ENCODE measurements around the gene TBKBP1. TPM values are rescaled to one million over a fixed set of nuclear protein-coding genes. Genes with fewer than 3 reads are reported as not detected.

Gene TBKBP1, protein sequence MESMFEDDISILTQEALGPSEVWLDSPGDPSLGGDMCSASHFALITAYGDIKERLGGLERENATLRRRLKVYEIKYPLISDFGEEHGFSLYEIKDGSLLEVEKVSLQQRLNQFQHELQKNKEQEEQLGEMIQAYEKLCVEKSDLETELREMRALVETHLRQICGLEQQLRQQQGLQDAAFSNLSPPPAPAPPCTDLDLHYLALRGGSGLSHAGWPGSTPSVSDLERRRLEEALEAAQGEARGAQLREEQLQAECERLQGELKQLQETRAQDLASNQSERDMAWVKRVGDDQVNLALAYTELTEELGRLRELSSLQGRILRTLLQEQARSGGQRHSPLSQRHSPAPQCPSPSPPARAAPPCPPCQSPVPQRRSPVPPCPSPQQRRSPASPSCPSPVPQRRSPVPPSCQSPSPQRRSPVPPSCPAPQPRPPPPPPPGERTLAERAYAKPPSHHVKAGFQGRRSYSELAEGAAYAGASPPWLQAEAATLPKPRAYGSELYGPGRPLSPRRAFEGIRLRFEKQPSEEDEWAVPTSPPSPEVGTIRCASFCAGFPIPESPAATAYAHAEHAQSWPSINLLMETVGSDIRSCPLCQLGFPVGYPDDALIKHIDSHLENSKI
- 25.7 TPM for polyA plus RNA-seq (2013, experiment 1 of 4)
- 28.1 TPM for polyA plus RNA-seq (2013, experiment 2 of 4)
- polyA plus RNA-seq (2013, experiment 3 of 4) = 20.0 TPM
- 22.4 TPM for polyA plus RNA-seq (2013, experiment 4 of 4)

- 0 to 1% methylated on average over 76 to 78 of the region's 87 CpGs for WGBS, 2 experiments
- Histone ChIP-seq H3K27ac (ENCODE audit: insufficient read depth, low read depth, low read length, poor library complexity, severe bottlenecking) (peak within 1 kb of the TSS; percentile 27), H3K4me3 (ENCODE audit: insufficient read depth, low read depth, low read length) (peak within 1 kb of the TSS; percentile 67), H3K9me3 (ENCODE audit: control insufficient read depth, low read length) (no peaks in the 10 kb centered on the region), H3K27me3 (ENCODE audit: control insufficient read depth, insufficient read depth, low read length, poor library complexity, severe bottlenecking) (no peaks in the 10 kb centered on the region), H3K36me3 (ENCODE audit: control insufficient read depth, insufficient read depth, low read length) (peaks cover 5% of the 10 kb centered on the region), H3K4me1 (ENCODE audit: control insufficient read depth, insufficient read depth, low read length) (peaks cover 14% of the 10 kb centered on the region)
Measured at GRCh38 chr17:47693731-47694580, at the start of gene TBKBP1. TSS of gene TBKBP1 (plus strand) at chr17:47694161. CDS start at chr17:47696113, 1,952 bp downstream.

DNA sequence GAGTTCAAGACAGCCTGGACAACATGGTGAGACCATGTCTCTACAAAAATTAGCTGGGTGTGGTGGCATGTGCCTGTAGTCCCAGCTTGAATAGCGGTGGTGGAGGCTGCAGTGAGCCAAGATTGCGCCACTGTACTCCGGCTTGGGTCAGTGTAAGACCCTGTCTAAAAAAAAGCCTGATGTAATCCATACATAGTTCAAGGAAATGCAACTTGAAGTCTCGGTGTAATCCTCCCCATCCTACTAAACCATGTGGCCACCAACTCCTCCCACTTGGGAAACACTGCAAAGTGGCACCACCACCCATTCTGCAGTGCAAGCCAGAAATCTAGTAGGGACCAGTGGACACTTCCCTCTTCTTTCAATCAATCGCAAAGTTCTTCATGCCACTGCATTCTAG lies 49.6 kb upstream of the TBKBP1 start:
- 91 to 96% methylated on average over 5 of the region's 5 CpGs for WGBS, 2 experiments
- no peaks in the 10 kb centered on the region for H3K36me3 ChIP-seq (ENCODE audit: control insufficient read depth, insufficient read depth, low read length)

DNA sequence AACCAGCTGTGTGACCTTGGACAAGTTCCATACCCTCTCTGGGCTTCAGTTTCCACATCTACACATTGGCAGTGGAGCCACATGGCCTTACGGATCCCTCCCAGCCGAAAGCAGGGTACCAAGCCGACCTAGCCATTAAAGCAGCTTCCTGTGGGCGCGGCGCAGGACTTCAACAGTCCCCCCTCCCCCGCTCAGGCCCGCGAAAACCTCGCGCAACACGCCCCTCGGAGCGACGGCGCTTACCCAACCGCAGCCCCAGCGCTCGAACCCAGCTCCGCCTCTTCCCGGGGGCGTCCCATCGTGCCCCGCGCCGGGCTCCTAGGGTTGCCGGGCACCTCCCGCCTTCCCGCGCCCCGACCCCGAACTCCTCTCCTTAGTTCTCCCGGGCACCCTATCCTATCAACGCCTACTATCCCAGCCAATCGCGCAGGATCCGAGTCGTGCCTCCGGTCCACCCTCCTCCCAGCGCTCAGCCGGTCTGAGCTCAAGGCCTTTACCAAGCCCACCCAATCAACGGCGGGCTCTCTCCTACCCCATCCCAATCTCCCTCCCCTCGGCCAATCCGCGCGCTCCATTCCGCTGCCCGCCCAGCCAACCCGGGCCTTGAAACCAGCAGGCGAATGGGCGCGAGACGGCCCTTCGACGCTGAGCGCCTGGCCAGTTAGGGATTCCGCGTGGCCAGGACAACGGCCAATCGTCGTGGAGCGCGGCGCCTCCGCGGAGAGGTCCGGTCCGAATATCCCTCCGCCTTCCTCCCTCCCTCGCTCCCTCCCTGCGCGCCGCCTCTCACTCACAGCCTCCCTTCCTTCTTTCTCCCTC lies 44.6 kb upstream of the TBKBP1 start, which contains the start of gene KPNB1:
Gene KPNB1, plus strand, starts transcription at position 767 of the 819 bp plus-strand sequence. CDS start 326 bp downstream, outside the sequence.
- WGBS, 2 experiments = 0% methylated on average over 74 of the region's 74 CpGs
- H3K27me3 ChIP-seq (ENCODE audit: control insufficient read depth, insufficient read depth, low read length, poor library complexity, severe bottlenecking) = no peaks in the 10 kb centered on the region
- peaks cover 26% of the 10 kb centered on the region for H3K36me3 ChIP-seq (ENCODE audit: control insufficient read depth, insufficient read depth, low read length)
- H3K27ac ChIP-seq (ENCODE audit: insufficient read depth, low read depth, low read length, poor library complexity, severe bottlenecking) = peak within 1 kb of the TSS; percentile 91
- H3K9me3 ChIP-seq (ENCODE audit: control insufficient read depth, low read length) = no peaks in the 10 kb centered on the region
- peaks cover 5% of the 10 kb centered on the region for H3K4me1 ChIP-seq (ENCODE audit: control insufficient read depth, insufficient read depth, low read length)
- H3K4me3 ChIP-seq (ENCODE audit: insufficient read depth, low read depth, low read length) = peak within 1 kb of the TSS; percentile 90

More for the DNA sequence above, 49.6 kb upstream of the TBKBP1 start:
- H3K4me3 ChIP-seq (ENCODE audit: insufficient read depth, low read depth, low read length) = no peak overlapping the region
- no peaks in the 10 kb centered on the region for H3K9me3 ChIP-seq (ENCODE audit: control insufficient read depth, low read length)
- no peaks in the 10 kb centered on the region for H3K27me3 ChIP-seq (ENCODE audit: control insufficient read depth, insufficient read depth, low read length, poor library complexity, severe bottlenecking)
- no peak overlapping the region for H3K27ac ChIP-seq (ENCODE audit: insufficient read depth, low read depth, low read length, poor library complexity, severe bottlenecking)
- H3K4me1 ChIP-seq (ENCODE audit: control insufficient read depth, insufficient read depth, low read length) = peaks cover 5% of the 10 kb centered on the region

- peak overlapping the region; percentile 86 for H3K4me3 ChIP-seq (ENCODE audit: insufficient read depth, low read depth, low read length)
- H3K27me3 ChIP-seq (ENCODE audit: control insufficient read depth, insufficient read depth, low read length, poor library complexity, severe bottlenecking) = no peaks in the 10 kb centered on the region
- peak overlapping the region; percentile 58 for H3K27ac ChIP-seq (ENCODE audit: insufficient read depth, low read depth, low read length, poor library complexity, severe bottlenecking)
- H3K36me3 ChIP-seq (ENCODE audit: control insufficient read depth, insufficient read depth, low read length) = peaks cover 32% of the 10 kb centered on the region
- WGBS, 2 experiments = 0% methylated on average over 32 to 41 of the region's 48 CpGs
- peaks cover 5% of the 10 kb centered on the region for H3K4me1 ChIP-seq (ENCODE audit: control insufficient read depth, insufficient read depth, low read length)
- H3K9me3 ChIP-seq (ENCODE audit: control insufficient read depth, low read length) = no peaks in the 10 kb centered on the region
Measured at GRCh38 chr17:47649972-47650524, 43.9 kb upstream of the TBKBP1 start.

GRCh38 chr17:47650525-47651522 lies 43.1 kb upstream of the TBKBP1 start:
- Histone ChIP-seq H3K9me3 (ENCODE audit: control insufficient read depth, low read length) (no peaks in the 10 kb centered on the region), H3K36me3 (ENCODE audit: control insufficient read depth, insufficient read depth, low read length) (peaks cover 40% of the 10 kb centered on the region), H3K27me3 (ENCODE audit: control insufficient read depth, insufficient read depth, low read length, poor library complexity, severe bottlenecking) (no peaks in the 10 kb centered on the region), H3K4me3 (ENCODE audit: insufficient read depth, low read depth, low read length) (peak overlapping the region; percentile 86), H3K4me1 (ENCODE audit: control insufficient read depth, insufficient read depth, low read length) (peaks cover 5% of the 10 kb centered on the region), H3K27ac (ENCODE audit: insufficient read depth, low read depth, low read length, poor library complexity, severe bottlenecking) (peak overlapping the region; percentile 62)
- WGBS, 2 experiments = 0 to 1% methylated on average over 35 of the region's 39 CpGs

GRCh38 chr17:47651704-47652103 lies 42.3 kb upstream of the TBKBP1 start:
- Histone ChIP-seq H3K4me1 (ENCODE audit: control insufficient read depth, insufficient read depth, low read length) (peaks cover 5% of the 10 kb centered on the region), H3K36me3 (ENCODE audit: control insufficient read depth, insufficient read depth, low read length) (peaks cover 48% of the 10 kb centered on the region), H3K4me3 (ENCODE audit: insufficient read depth, low read depth, low read length) (peak overlapping the region; percentile 73), H3K27ac (ENCODE audit: insufficient read depth, low read depth, low read length, poor library complexity, severe bottlenecking) (no peak overlapping the region), H3K9me3 (ENCODE audit: control insufficient read depth, low read length) (no peaks in the 10 kb centered on the region), H3K27me3 (ENCODE audit: control insufficient read depth, insufficient read depth, low read length, poor library complexity, severe bottlenecking) (no peaks in the 10 kb centered on the region)
- 75 to 81% methylated on average over 2 of the region's 2 CpGs for WGBS, 2 experiments

- H3K4me3 ChIP-seq (ENCODE audit: insufficient read depth, low read depth, low read length) = no peak overlapping the region
Measured at GRCh38 chr17:47652570-47652969, 41.4 kb upstream of the TBKBP1 start.

GRCh38 chr17:47653442-47653841 lies 40.5 kb upstream of the TBKBP1 start:
- WGBS, 2 experiments = 72 to 74% methylated on average over 2 of the region's 2 CpGs
- H3K27ac ChIP-seq (ENCODE audit: insufficient read depth, low read depth, low read length, poor library complexity, severe bottlenecking) = no peak overlapping the region
- no peak overlapping the region for H3K4me3 ChIP-seq (ENCODE audit: insufficient read depth, low read depth, low read length)
- H3K9me3 ChIP-seq (ENCODE audit: control insufficient read depth, low read length) = no peaks in the 10 kb centered on the region
- H3K4me1 ChIP-seq (ENCODE audit: control insufficient read depth, insufficient read depth, low read length) = peaks cover 4% of the 10 kb centered on the region
- peaks cover 65% of the 10 kb centered on the region for H3K36me3 ChIP-seq (ENCODE audit: control insufficient read depth, insufficient read depth, low read length)
- no peaks in the 10 kb centered on the region for H3K27me3 ChIP-seq (ENCODE audit: control insufficient read depth, insufficient read depth, low read length, poor library complexity, severe bottlenecking)

More at GRCh38 chr17:47652570-47652969, 41.4 kb upstream of the TBKBP1 start:
- Histone ChIP-seq H3K27me3 (ENCODE audit: control insufficient read depth, insufficient read depth, low read length, poor library complexity, severe bottlenecking) (no peaks in the 10 kb centered on the region), H3K36me3 (ENCODE audit: control insufficient read depth, insufficient read depth, low read length) (peaks cover 56% of the 10 kb centered on the region), H3K4me1 (ENCODE audit: control insufficient read depth, insufficient read depth, low read length) (peaks cover 5% of the 10 kb centered on the region), H3K27ac (ENCODE audit: insufficient read depth, low read depth, low read length, poor library complexity, severe bottlenecking) (no peak overlapping the region), H3K9me3 (ENCODE audit: control insufficient read depth, low read length) (no peaks in the 10 kb centered on the region)
- WGBS, 2 experiments = 94 to 99% methylated on average over 4 to 6 of the region's 6 CpGs
